ENCODE data around the gene ACTRT2. TPM values are rescaled to one million over a fixed set of nuclear protein-coding genes. Genes with fewer than 3 reads are reported as not detected.

ACTRT2 gene
- total and polyA plus RNA-seq, 10 of the 15 experiments (the other 5 are each of a cell fraction or from before 2014, with no cell fraction given): not detected

GRCh38 chr1:2981981-2982614 lies 39.2 kb upstream of the ACTRT2 start:
- H3K27ac ChIP-seq (ENCODE audit: control insufficient read depth, insufficient read depth): no peak overlapping the region
- no peak overlapping the region for H3K4me3 ChIP-seq
- TF ChIP-seq TCF12 (IDR thresholded peaks at IDR 0.05; ENCODE audit: low read depth, low read length) (no peak), NR2F1 (conservative IDR thresholded peaks at IDR 0.05) (no peak)
- intact Hi-C loops (cut with micrococcal nuclease; ENCODE audit: unreplicated experiment): no loop called here
- no peak for ATAC-seq
- no peak for DNase-seq (ENCODE audit: low read depth, low spot score)
- H3K79me2 ChIP-seq (ENCODE audit: control insufficient read depth, insufficient read depth, low read length): no peaks in the 10 kb centered on the region
- POLR2A ChIA-PET: no interaction called here
- CTCF ChIA-PET: no interaction called here
- 12% methylated on average over 19 of the region's 19 CpGs for WGBS (ENCODE audit: insufficient coverage, insufficient replicate concordance, low lambda C conversion rate, missing lambda C conversion rate)
- no peaks in the 10 kb centered on the region for H3K27me3 ChIP-seq (replicated peaks in 1 of 2; ENCODE audit: control insufficient read depth in 2 of 2, insufficient read depth in 2 of 2, low read length in 1 of 2)
- RAD21 ChIA-PET (ENCODE audit: unreplicated experiment): no interaction called here
- no peaks in the 10 kb centered on the region for H3K9me3 ChIP-seq (replicated peaks; ENCODE audit: control insufficient read depth, insufficient read depth, low read length)
- no peaks in the 10 kb centered on the region for H3K36me3 ChIP-seq (ENCODE audit: control insufficient read depth in 2 of 2, insufficient read depth in 2 of 2, low read length in 1 of 2)
- no peaks in the 10 kb centered on the region for H3K4me1 ChIP-seq (ENCODE audit: control insufficient read depth, insufficient read depth, low read length)
- no peaks in the 10 kb centered on the region for H4K20me1 ChIP-seq (ENCODE audit: control insufficient read depth, insufficient read depth)
- no peak overlapping the region for H3K4me2 ChIP-seq (ENCODE audit: control insufficient read depth, insufficient read depth)
- SMC1A ChIA-PET (ENCODE audit: uncharacterized antibody, unreplicated experiment): no interaction called here
- no peak overlapping the region for H3K9ac ChIP-seq (ENCODE audit: control insufficient read depth, insufficient read depth, low read length)
- BruUV-seq (replicated peaks): no TSS peak
- H2AFZ ChIP-seq (ENCODE audit: control insufficient read depth, low read depth, low read length): no peak overlapping the region
- FAIRE-seq: no peak
- in situ Hi-C loops (cut with MboI): no loop called here

- Histone ChIP-seq H2AFZ (ENCODE audit: control insufficient read depth, low read depth, low read length) (no peak overlapping the region), H3K9ac (ENCODE audit: control insufficient read depth, insufficient read depth, low read length) (no peak overlapping the region), H3K27me3 (replicated peaks in 1 of 2; ENCODE audit: control insufficient read depth in 2 of 2, insufficient read depth in 2 of 2, low read length in 1 of 2) (no peaks in the 10 kb centered on the region), H4K20me1 (ENCODE audit: control insufficient read depth, insufficient read depth) (no peaks in the 10 kb centered on the region), H3K27ac (ENCODE audit: control insufficient read depth, insufficient read depth) (no peak overlapping the region), H3K4me1 (ENCODE audit: control insufficient read depth, insufficient read depth, low read length) (no peaks in the 10 kb centered on the region), H3K79me2 (ENCODE audit: control insufficient read depth, insufficient read depth, low read length) (no peaks in the 10 kb centered on the region), H3K9me3 (replicated peaks; ENCODE audit: control insufficient read depth, insufficient read depth, low read length) (no peaks in the 10 kb centered on the region), H3K36me3 (ENCODE audit: control insufficient read depth in 2 of 2, insufficient read depth in 2 of 2, low read length in 1 of 2) (no peaks in the 10 kb centered on the region), H3K4me2 (ENCODE audit: control insufficient read depth, insufficient read depth) (no peak overlapping the region), H3K4me3 (no peak overlapping the region)
- FAIRE-seq: no peak
- ATAC-seq: no peak
- ChIA-PET POLR2A (no interaction called here), CTCF (no interaction called here), RAD21 (ENCODE audit: unreplicated experiment) (no interaction called here), SMC1A (ENCODE audit: uncharacterized antibody, unreplicated experiment) (no interaction called here)
- no TSS peak for BruUV-seq (replicated peaks)
- in situ Hi-C loops (cut with MboI) (no loop called here), intact Hi-C loops (cut with micrococcal nuclease; ENCODE audit: unreplicated experiment) (no loop called here)
- 49% methylated on average over 30 of the region's 30 CpGs for WGBS (ENCODE audit: insufficient coverage, insufficient replicate concordance, low lambda C conversion rate, missing lambda C conversion rate)
- DNase-seq (ENCODE audit: low read depth, low spot score): no peak
- no peak for TF ChIP-seq HDAC6 (IDR thresholded peaks at IDR 0.05; ENCODE audit: unreplicated experiment)
- no peak for TF ChIP-seq SMAD5 (IDR thresholded peaks at IDR 0.05; ENCODE audit: low read depth)
- TF ChIP-seq NR2F1 (conservative IDR thresholded peaks at IDR 0.05): no peak
- TF ChIP-seq STAT3 (IDR thresholded peaks at IDR 0.05; ENCODE audit: low read depth, low read length): no peak
- no peak for TF ChIP-seq RB1 (IDR thresholded peaks at IDR 0.05; ENCODE audit: borderline replicate concordance)
- TF ChIP-seq ZNF217 (IDR thresholded peaks at IDR 0.05): no peak
- no peak for TF ChIP-seq SIN3A (IDR thresholded peaks at IDR 0.05; ENCODE audit: low read depth, low read length)
- no peak for TF ChIP-seq ZNF207 (IDR thresholded peaks at IDR 0.05; ENCODE audit: borderline replicate concordance)
- no peak for TF ChIP-seq IKZF1 (conservative IDR thresholded peaks at IDR 0.05)
- no peak for TF ChIP-seq USF1 (IDR thresholded peaks at IDR 0.05; ENCODE audit: borderline replicate concordance, extremely low read length, insufficient read depth, low read depth, low read length)
- TF ChIP-seq IRF3 (IDR thresholded peaks at IDR 0.05): no peak
Measured at GRCh38 chr1:2982615-2983318, 38.5 kb upstream of the ACTRT2 start.

All from GM12878 (cell line).